GM23338 (cell line): Measurements from ENCODE around the gene KRTAP4-1. TPM values are rescaled to one million over a fixed set of nuclear protein-coding genes. Genes with fewer than 3 reads are reported as not detected.

ENCODE experiments used
- ATAC-seq: fragments of 200-7000 bp; cut with Tn5 transposase; 3 replicates; pipeline ENCODE4 v1.9.1; 2020
- DNase-seq: peaks from one replicate; pipeline ENCODE4 v3.0.0-alpha.2; 2015; ENCODE audit warnings: low spot score
- H2AFZ ChIP-seq: fragments of 200-600 bp; sonication (generic); 2 replicates; pipeline ENCODE4 v1.8.0; 2016; ENCODE audit warnings: antibody characterized with exemption, mild to moderate bottlenecking, moderate library complexity
- H3F3A ChIP-seq: fragments of 200-600 bp; sonication (generic); replicated peaks from 2 replicates; pipeline ENCODE4 v1.8.0; 2017; ENCODE audit warnings: antibody characterized with exemption, mixed run types, low read depth
- H3K27ac ChIP-seq: fragments of 200-600 bp; sonication (generic); 2 replicates; pipeline ENCODE4 v1.6.1; 2016; ENCODE audit warnings: low read depth
- H3K27me3 ChIP-seq: fragments of 200-600 bp; sonication (generic); 2 replicates; pipeline ENCODE4 v1.8.0; 2016; ENCODE audit warnings: mild to moderate bottlenecking, mixed run types, moderate library complexity; ENCODE audit not compliant: insufficient read depth
- H3K36me3 ChIP-seq: fragments of 200-600 bp; sonication (generic); 2 replicates; pipeline ENCODE4 v1.8.0; 2016; ENCODE audit warnings: mild to moderate bottlenecking; ENCODE audit not compliant: insufficient read depth
- H3K4me1 ChIP-seq: fragments of 200-600 bp; sonication (generic); 2 replicates; pipeline ENCODE4 v1.8.0; 2016; ENCODE audit warnings: mild to moderate bottlenecking, moderate library complexity; ENCODE audit not compliant: insufficient read depth
- H3K4me2 ChIP-seq: fragments of 200-600 bp; sonication (generic); 2 replicates; pipeline ENCODE4 v1.7.1; 2017; ENCODE audit warnings: mixed run types
- H3K4me3 ChIP-seq: fragments of 200-600 bp; sonication (generic); 2 replicates; pipeline ENCODE4 v1.6.1; 2016; ENCODE audit warnings: mixed run types
- H3K79me2 ChIP-seq: fragments of 200-600 bp; sonication (generic); replicated peaks from 2 replicates; pipeline ENCODE4 v1.8.0; 2017; ENCODE audit warnings: mild to moderate bottlenecking; ENCODE audit not compliant: insufficient read depth
- H3K9me2 ChIP-seq: fragments of 200-600 bp; sonication (generic); 2 replicates; pipeline ENCODE4 v1.8.0; 2017; ENCODE audit not compliant: insufficient read depth
- H4K20me1 ChIP-seq: fragments of 200-600 bp; sonication (generic); replicated peaks from 2 replicates; pipeline ENCODE4 v1.8.0; 2017; ENCODE audit warnings: mild to moderate bottlenecking; ENCODE audit not compliant: insufficient read depth
- H3K27ac Mint-ChIP-seq: 2 replicates; pipeline ENCODE4 v1.8.0; 2020; ENCODE audit warnings: inconsistent platforms, mild to moderate bottlenecking, moderate library complexity, mixed read lengths
- H3K27me3 Mint-ChIP-seq: 3 replicates; pipeline ENCODE4 v1.8.0; 2022; ENCODE audit warnings: low read depth, mild to moderate bottlenecking, moderate library complexity, mixed read lengths, inconsistent platforms; ENCODE audit not compliant: insufficient read depth, poor library complexity
- H3K36me3 Mint-ChIP-seq: 3 replicates; pipeline ENCODE4 v1.8.0; 2021; ENCODE audit warnings: low read depth, mild to moderate bottlenecking, inconsistent platforms, moderate library complexity, mixed read lengths
- H3K4me1 Mint-ChIP-seq: 3 replicates; pipeline ENCODE4 v1.8.0; 2020; ENCODE audit warnings: mild to moderate bottlenecking, inconsistent platforms, mixed read lengths
- H3K4me3 Mint-ChIP-seq: 3 replicates; pipeline ENCODE4 v1.8.0; 2021; ENCODE audit warnings: moderate library complexity, mild to moderate bottlenecking, inconsistent platforms, mixed read lengths
- H3K9me3 Mint-ChIP-seq: 3 replicates; pipeline ENCODE4 v1.8.0; 2020; ENCODE audit warnings: moderate library complexity, mild to moderate bottlenecking, inconsistent platforms, mixed read lengths
- CREB1 ChIP-seq: fragments of 250-450 bp; sonication (Bioruptor Pico); IDR thresholded peaks from 2 replicates; pipeline ENCODE4 v1.5.0; 2020; ENCODE audit warnings: low read depth, mild to moderate bottlenecking, moderate library complexity
- CTCF ChIP-seq, 2 experiments: fragments of 200-600 bp in 1 of 2; sonication (generic) in 1 of 2; conservative IDR thresholded peaks; 2 replicates each; pipeline versions ENCODE4 v1.5.1 to v1.6.1; 2016 to 2017; ENCODE audit warnings: antibody characterized with exemption in 2 of 2, low read depth in 2 of 2, mild to moderate bottlenecking in 2 of 2, moderate library complexity in 1 of 2
- ETS1 ChIP-seq: IDR thresholded peaks from 2 replicates; pipeline ENCODE4 v1.6.1; 2016; ENCODE audit warnings: antibody characterized with exemption
- EZH2 ChIP-seq: fragments of 200-600 bp; sonication (generic); IDR thresholded peaks from one replicate; pipeline ENCODE4 v1.8.0; 2017; ENCODE audit warnings: antibody characterized with exemption, mild to moderate bottlenecking, low read depth; ENCODE audit not compliant: unreplicated experiment
- EZH2phosphoT487 ChIP-seq: fragments of 200-600 bp; sonication (generic); IDR thresholded peaks from one replicate; pipeline ENCODE4 v1.8.1; 2018; ENCODE audit warnings: antibody characterized with exemption; ENCODE audit not compliant: unreplicated experiment
- JUNB ChIP-seq: IDR thresholded peaks from one replicate; pipeline ENCODE4 v1.6.1; 2016; ENCODE audit warnings: antibody characterized with exemption; ENCODE audit not compliant: unreplicated experiment
- NANOG ChIP-seq: IDR thresholded peaks from 2 replicates; pipeline ENCODE4 v1.6.1; 2016; ENCODE audit warnings: antibody characterized with exemption, borderline replicate concordance
- POLR2AphosphoS5 ChIP-seq: IDR thresholded peaks from 2 replicates; pipeline ENCODE4 v1.6.1; 2016; ENCODE audit warnings: antibody characterized with exemption, low read depth
- REST ChIP-seq: IDR thresholded peaks from one replicate; pipeline ENCODE4 v1.6.1; 2018; ENCODE audit warnings: antibody characterized with exemption; ENCODE audit not compliant: unreplicated experiment
- STAT1 ChIP-seq: IDR thresholded peaks from one replicate; pipeline ENCODE4 v1.6.1; 2016; ENCODE audit warnings: antibody characterized with exemption; ENCODE audit not compliant: unreplicated experiment
- ZNF114 ChIP-seq: fragments of 250-450 bp; sonication (Bioruptor Pico); IDR thresholded peaks from 2 replicates; pipeline ENCODE4 v1.5.0; 2020; ENCODE audit warnings: mild to moderate bottlenecking, moderate library complexity
- ZNF331 ChIP-seq: fragments of 250-450 bp; sonication (Bioruptor Pico); IDR thresholded peaks from 2 replicates; pipeline ENCODE4 v1.5.0; 2020; ENCODE audit warnings: low read depth, mild to moderate bottlenecking, moderate library complexity
- ZNF462 ChIP-seq: fragments of 250-450 bp; sonication (Bioruptor Pico); IDR thresholded peaks from 2 replicates; pipeline ENCODE4 v1.5.0; 2020; ENCODE audit warnings: mild to moderate bottlenecking, moderate library complexity
- polyA plus RNA-seq: library from polyadenylated mRNA; unstranded; fragments of >200 nt; fragmentation: Nextera tagmentation; extraction: Ambion mirVana; gene quantifications from 2 replicates; pipeline ENCODE4 v1.2.1, GENCODE V29; 2016
- total RNA-seq: library from RNA; depleted of rRNA; stranded (reverse); fragments of >200 nt; shearing (Covaris generic); gene quantifications from 2 replicates; pipeline ENCODE4 v1.2.3, GENCODE V29; 2014

KRTAP4-1 gene
- total and polyA plus RNA-seq, 2 experiments from 2014 or later, result not detected

GRCh38 chr17:41199421-41200078 is 14.8 kb upstream of the KRTAP4-1 start:
- H3K4me3 Mint-ChIP-seq, result no peak overlapping the region
- Histone ChIP-seq H3K79me2 (no peaks in the 10 kb centered on the region), H3K27me3 (no peaks in the 10 kb centered on the region), H3F3A (no peaks in the 10 kb centered on the region), H3K4me2 (no peak overlapping the region), H3K4me1 (no peaks in the 10 kb centered on the region), H3K9me2 (no peaks in the 10 kb centered on the region; the same call in 1 of the 2 replicates), H3K36me3 (no peaks in the 10 kb centered on the region), H4K20me1 (no peaks in the 10 kb centered on the region), H3K4me3 (no peak overlapping the region), H2AFZ (no peak overlapping the region), H3K27ac (no peak overlapping the region)
- H3K36me3 Mint-ChIP-seq, result no peaks in the 10 kb centered on the region; the same call in 2 of the 3 replicates
- ATAC-seq (no peak), DNase-seq (no peak)
- H3K27ac Mint-ChIP-seq, result no peak overlapping the region
- TF ChIP-seq CTCF (conservative IDR thresholded peaks at IDR 0.05; ENCODE audit: low read depth in 2 of 2), result no peak
- TF ChIP-seq CREB1 (CRISPR knock-in tag), result no peak
- no peak for TF ChIP-seq EZH2
- TF ChIP-seq ZNF114, result no peak
- no peak for TF ChIP-seq POLR2AphosphoS5
- no peak for TF ChIP-seq NANOG
- no peak for TF ChIP-seq JUNB
- no peak for TF ChIP-seq STAT1
- TF ChIP-seq REST, result no peak
- TF ChIP-seq ETS1, result no peak
- no peak for TF ChIP-seq ZNF462 (CRISPR knock-in tag)
- no peak for TF ChIP-seq ZNF331 (CRISPR knock-in tag)
- no peak for TF ChIP-seq EZH2phosphoT487
- peaks cover 5% of the 10 kb centered on the region; the same call in 2 of the 3 replicates for H3K9me3 Mint-ChIP-seq
- H3K27me3 Mint-ChIP-seq, result peaks cover 2% of the 10 kb centered on the region
- no peaks in the 10 kb centered on the region for H3K4me1 Mint-ChIP-seq
